IPS-18a (cell line): ENCODE results near the gene TRIM69.
"Not testable (repeated sequence)": the region's sequence is repeated elsewhere in the genome, so short reads cannot be mapped to it uniquely, and the experiment has no call there.

Experiments
- H3K27ac ChIP-seq: one replicate; pipeline ENCODE4 v1.5.1; 2013; ENCODE audit warnings: low read length
- H3K27me3 ChIP-seq: one replicate; pipeline ENCODE4 v1.6.1; 2013; ENCODE audit warnings: mild to moderate bottlenecking, low read length; ENCODE audit not compliant: control insufficient read depth, insufficient read depth
- H3K36me3 ChIP-seq: one replicate; pipeline ENCODE4 v1.6.1; 2013; ENCODE audit warnings: low read depth, low read length; ENCODE audit not compliant: control insufficient read depth
- H3K4me1 ChIP-seq: one replicate; pipeline ENCODE4 v1.6.1; 2013; ENCODE audit warnings: low read depth, low read length; ENCODE audit not compliant: control insufficient read depth
- H3K4me3 ChIP-seq: one replicate; pipeline ENCODE4 v1.5.1; 2013; ENCODE audit warnings: low read length
- H3K9ac ChIP-seq: one replicate; pipeline ENCODE4 v1.6.1; 2013; ENCODE audit warnings: mild to moderate bottlenecking, low read length, moderate library complexity
- H3K9me3 ChIP-seq: one replicate; pipeline ENCODE4 v1.6.1; 2013; ENCODE audit warnings: low read depth, low read length; ENCODE audit not compliant: control insufficient read depth

TRIM69 gene, protein sequence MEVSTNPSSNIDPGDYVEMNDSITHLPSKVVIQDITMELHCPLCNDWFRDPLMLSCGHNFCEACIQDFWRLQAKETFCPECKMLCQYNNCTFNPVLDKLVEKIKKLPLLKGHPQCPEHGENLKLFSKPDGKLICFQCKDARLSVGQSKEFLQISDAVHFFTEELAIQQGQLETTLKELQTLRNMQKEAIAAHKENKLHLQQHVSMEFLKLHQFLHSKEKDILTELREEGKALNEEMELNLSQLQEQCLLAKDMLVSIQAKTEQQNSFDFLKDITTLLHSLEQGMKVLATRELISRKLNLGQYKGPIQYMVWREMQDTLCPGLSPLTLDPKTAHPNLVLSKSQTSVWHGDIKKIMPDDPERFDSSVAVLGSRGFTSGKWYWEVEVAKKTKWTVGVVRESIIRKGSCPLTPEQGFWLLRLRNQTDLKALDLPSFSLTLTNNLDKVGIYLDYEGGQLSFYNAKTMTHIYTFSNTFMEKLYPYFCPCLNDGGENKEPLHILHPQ

DNA sequence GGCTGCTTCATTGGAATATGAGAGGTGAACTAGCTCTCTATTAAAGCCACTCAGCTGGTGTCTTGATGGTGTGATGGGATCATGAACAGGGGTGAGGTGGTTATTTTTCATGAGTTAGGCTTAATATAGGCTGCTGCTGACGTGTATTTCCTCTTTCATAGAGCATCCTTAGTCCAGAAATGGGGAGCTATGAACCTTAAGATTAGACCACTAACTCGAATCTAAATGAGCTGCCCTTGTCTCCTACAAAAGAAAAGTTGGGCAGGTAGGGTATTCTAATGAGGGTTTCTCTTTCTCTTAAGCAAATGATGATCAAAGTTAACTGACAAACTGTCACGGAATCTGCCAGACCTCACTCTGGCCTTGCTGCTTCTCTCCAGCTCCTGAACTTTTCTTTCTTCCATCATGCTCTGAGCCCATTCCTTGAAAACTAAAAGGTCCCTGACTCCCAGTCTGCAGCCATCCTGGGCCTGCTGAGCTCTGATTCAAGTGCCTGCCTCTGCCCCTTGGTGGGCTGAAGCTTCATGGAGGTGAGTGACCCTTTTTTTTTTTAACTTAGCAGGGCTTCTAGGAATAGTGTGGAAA, at the start of gene TRIM69:
TSS of gene TRIM69 (plus strand) at position 348 of the 585 bp plus-strand sequence. CDS start at position 525, 177 bp downstream.
- Histone ChIP-seq H3K27ac (no peak within 1 kb of the TSS), H3K9me3 (no peaks in the 10 kb centered on the region), H3K4me3 (no peak within 1 kb of the TSS), H3K36me3 (no peaks in the 10 kb centered on the region), H3K9ac (no peak within 1 kb of the TSS), H3K27me3 (no peaks in the 10 kb centered on the region), H3K4me1 (no peaks in the 10 kb centered on the region)

DNA sequence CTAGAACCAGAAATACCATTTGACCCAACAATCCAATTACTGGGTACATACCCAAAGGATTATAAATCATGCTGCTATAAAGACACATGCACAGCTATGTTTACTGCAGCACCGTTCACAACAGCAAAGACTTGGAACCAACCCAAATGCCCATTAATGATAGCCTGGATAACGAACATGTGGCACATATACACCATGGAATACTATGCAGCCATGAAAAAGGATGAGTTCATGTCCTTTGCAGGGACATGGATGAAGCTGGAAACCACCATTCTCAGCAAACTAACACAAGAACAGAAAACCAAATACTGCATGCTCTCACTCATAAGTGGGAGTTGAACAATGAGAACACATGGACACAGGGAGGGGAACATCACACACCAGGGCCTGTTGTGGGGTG, 47.0 kb upstream of the TRIM69 start:
- H3K27ac ChIP-seq, H3K4me1 ChIP-seq, H3K4me3 ChIP-seq, H3K27me3 ChIP-seq, H3K9ac ChIP-seq, H3K9me3 ChIP-seq, H3K36me3 ChIP-seq: not testable (repeated sequence)

DNA sequence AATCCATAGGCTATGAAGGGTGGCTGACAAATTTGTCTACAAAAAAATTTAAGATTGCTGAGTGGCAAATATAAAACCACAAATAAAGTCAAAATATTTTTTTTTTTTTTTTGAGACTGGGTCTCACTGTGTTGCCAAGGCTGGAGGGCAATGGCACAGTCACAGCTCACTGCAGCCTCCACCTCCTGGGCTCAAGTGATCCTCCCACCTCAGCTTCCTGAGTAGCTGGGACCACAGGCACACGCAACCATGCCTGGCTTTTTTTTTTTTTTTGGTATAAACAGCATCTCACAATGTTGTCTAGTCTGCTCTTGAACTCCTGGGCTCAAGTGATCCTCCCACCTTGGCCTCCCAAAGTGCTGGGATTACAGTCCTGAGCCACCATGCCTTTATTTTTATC, 46.1 kb upstream of the TRIM69 start:
- H3K9me3 ChIP-seq, H3K9ac ChIP-seq, H3K27ac ChIP-seq, H3K36me3 ChIP-seq, H3K4me3 ChIP-seq, H3K27me3 ChIP-seq, H3K4me1 ChIP-seq: not testable (repeated sequence)

DNA sequence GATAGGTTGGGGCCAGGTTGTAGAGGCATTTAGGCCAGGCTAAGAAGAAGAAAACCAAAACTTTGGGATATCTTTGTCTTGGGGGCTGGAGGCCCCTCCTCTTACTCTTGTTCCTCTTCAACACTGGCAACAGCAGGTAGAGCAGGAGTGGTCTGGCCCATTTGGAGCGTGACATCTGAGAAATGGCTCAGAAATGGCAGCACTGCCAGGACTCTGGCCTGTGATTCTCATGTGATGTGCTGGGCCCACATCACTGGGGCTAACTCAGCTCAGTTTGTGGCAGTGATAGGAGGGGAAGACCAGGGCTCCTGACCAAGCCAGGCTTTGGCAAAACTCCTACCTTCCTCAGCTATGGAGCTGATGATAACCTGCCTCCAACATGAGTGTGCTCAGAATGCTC, 43.7 kb upstream of the TRIM69 start:
- H3K4me3 ChIP-seq, result no peak overlapping the region
- no peaks in the 10 kb centered on the region for H3K4me1 ChIP-seq
- no peaks in the 10 kb centered on the region for H3K36me3 ChIP-seq
- H3K27ac ChIP-seq, result no peak overlapping the region
- H3K27me3 ChIP-seq, result no peaks in the 10 kb centered on the region
- no peaks in the 10 kb centered on the region for H3K9me3 ChIP-seq
- no peak overlapping the region for H3K9ac ChIP-seq

DNA sequence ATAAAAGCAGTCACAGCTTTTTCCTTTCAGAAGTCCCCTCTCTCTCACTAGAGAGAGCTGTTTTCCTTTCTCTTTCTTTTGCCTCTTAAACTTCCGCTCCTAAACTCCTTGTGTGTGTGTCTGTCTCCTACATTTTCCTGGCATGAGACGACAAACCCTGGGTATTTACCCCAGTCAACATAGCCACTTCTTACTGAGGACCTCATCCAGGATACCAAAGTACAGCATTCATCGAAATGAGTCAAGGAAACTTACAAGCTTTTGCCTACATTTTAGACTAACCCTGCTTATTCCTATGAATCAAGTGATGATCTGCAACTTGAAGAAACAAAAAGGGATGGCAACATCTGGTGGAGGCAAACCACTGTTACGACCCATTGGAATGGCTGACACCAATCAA, 41.9 kb upstream of the TRIM69 start:
- Histone ChIP-seq H3K27ac (no peak overlapping the region), H3K4me1 (no peaks in the 10 kb centered on the region), H3K36me3 (no peaks in the 10 kb centered on the region), H3K27me3 (no peaks in the 10 kb centered on the region), H3K9me3 (no peaks in the 10 kb centered on the region), H3K9ac (no peak overlapping the region), H3K4me3 (no peak overlapping the region)

DNA sequence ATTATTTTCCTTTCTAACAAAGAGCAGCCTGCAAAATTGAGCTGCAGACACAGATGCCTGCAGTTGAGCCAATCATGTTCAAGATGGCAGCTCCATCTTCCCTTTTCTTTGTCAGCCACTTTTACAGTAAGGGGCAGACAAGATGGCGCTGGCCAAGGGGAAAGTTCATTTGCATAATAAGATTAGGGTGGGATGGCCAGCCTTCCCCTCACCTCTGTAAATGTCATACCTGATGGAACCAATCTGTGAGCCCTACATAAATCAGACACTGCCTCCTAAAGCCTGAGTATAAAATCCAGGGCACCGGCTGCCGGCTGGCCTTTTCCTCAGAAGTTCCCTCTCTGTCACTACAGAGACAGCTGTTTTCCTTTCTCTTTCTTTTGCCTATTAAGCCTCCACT, 41.0 kb upstream of the TRIM69 start:
- no peak overlapping the region for H3K27ac ChIP-seq
- no peak overlapping the region for H3K9ac ChIP-seq
- no peak overlapping the region for H3K4me3 ChIP-seq
- H3K36me3 ChIP-seq, result no peaks in the 10 kb centered on the region
- H3K9me3 ChIP-seq, result no peaks in the 10 kb centered on the region
- no peaks in the 10 kb centered on the region for H3K27me3 ChIP-seq
- H3K4me1 ChIP-seq, result no peaks in the 10 kb centered on the region

DNA sequence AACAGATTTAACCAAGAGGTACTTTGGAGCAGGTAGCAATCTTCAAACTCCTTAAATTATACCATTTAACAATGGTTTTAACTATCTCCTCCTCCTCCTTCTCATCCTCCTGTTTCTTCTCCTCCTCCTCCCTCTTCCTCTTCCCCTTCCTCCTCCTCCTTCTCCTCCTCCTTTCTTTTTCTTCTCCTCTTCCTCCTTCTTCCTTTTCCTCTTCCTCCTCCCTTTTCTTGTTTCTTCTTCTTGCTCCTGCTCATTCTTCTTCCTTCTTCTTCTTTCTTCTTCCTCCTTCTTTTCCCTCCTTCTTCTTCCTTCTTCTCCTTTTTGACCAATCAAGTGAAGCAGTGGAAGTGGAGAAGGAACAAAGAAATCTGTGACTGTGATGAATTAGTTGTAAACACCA, 39.3 kb upstream of the TRIM69 start:
- no peaks in the 10 kb centered on the region for H3K4me1 ChIP-seq
- no peak overlapping the region for H3K4me3 ChIP-seq
- H3K27me3 ChIP-seq, result no peaks in the 10 kb centered on the region
- no peaks in the 10 kb centered on the region for H3K36me3 ChIP-seq
- H3K9ac ChIP-seq, result no peak overlapping the region
- H3K27ac ChIP-seq, result no peak overlapping the region
- no peaks in the 10 kb centered on the region for H3K9me3 ChIP-seq

DNA sequence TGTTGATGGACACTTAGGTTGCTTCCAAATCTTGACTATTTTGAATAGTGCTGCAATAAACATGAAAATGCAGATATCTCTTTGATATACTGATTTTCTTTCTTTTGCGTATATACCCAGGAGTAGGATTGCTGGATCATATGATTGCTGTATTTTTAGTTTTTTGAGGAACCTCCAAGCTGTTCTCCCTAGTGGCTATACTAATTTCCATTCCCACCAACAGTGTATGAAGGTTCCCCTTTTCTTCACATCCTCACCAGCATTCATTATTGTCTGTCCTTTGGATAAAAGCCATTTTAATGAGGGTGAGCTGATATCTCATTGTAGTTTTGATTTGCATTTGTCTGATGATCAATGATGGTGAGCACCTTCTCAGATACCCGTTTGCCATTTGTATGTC, 37.7 kb upstream of the TRIM69 start:
- Histone ChIP-seq H3K27ac (no peak overlapping the region), H3K4me1 (no peaks in the 10 kb centered on the region), H3K36me3 (no peaks in the 10 kb centered on the region), H3K9ac (no peak overlapping the region), H3K9me3 (no peaks in the 10 kb centered on the region), H3K4me3 (no peak overlapping the region), H3K27me3 (no peaks in the 10 kb centered on the region)

DNA sequence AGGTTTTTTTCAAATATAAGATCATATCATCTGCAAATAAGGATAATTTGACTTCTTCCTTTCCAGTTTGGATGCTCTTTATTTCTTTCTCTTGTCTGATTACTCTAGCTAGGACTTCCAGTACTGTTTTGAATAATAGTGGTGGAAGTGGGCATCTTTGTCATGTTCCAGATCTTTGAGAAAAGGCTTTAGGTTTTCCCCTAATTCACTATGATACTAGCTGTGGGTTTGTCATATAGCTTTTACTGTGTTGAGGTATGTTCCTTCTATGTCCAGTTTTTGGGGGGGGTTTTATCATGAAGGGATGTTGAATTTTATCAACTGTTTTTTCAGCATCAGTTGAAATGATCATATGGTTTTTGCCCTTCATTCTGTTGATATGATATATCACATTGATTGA, 35.7 kb upstream of the TRIM69 start:
- not testable (repeated sequence) for H3K36me3 ChIP-seq, H3K9ac ChIP-seq, H3K27ac ChIP-seq, H3K4me3 ChIP-seq, H3K4me1 ChIP-seq, H3K27me3 ChIP-seq, H3K9me3 ChIP-seq

DNA sequence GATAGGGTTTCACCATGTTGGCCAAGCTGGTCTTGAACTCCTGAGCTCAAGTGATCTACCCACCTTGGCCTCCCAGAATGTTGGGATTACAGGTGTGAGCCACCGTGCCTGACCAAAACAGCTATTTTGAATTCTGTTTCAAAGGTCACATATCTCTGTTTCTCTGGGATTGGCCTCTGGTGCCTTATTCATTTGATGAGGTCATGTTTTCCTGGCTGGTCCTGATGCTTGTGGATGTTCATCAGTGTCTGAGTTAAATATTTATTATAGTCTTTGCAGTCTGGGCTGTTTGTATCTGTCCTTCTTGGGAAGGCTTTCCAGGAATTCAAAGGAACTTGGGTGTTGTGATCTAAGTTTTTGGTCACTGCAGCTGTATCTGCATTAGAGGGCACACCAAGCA, 30.3 kb upstream of the TRIM69 start:
- no peaks in the 10 kb centered on the region for H3K36me3 ChIP-seq
- H3K27ac ChIP-seq, result no peak overlapping the region
- H3K4me3 ChIP-seq, result no peak overlapping the region
- no peaks in the 10 kb centered on the region for H3K9me3 ChIP-seq
- no peaks in the 10 kb centered on the region for H3K4me1 ChIP-seq
- no peaks in the 10 kb centered on the region for H3K27me3 ChIP-seq
- no peak overlapping the region for H3K9ac ChIP-seq

DNA sequence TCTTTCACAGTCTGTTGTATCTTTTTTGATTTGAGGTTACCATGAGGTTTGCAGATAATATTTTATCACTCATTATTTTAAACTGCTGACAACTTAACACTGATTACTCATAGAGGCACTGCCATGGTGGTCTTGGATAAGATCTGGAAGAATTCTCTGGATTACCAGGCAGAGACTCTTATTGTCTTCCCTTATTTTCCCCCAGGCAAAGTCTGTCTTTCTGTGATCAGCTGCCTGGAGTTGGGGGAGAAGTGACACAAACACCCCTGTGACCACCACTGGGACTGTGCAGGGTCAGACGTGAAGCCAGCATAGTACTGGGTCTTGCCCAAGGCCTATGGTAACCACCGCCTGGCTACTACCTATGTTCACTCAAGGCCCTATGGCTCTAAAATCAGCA, 29.9 kb upstream of the TRIM69 start:
- no peak overlapping the region for H3K27ac ChIP-seq
- no peak overlapping the region for H3K9ac ChIP-seq
- no peaks in the 10 kb centered on the region for H3K9me3 ChIP-seq
- H3K27me3 ChIP-seq, result no peaks in the 10 kb centered on the region
- H3K4me3 ChIP-seq, result no peak overlapping the region
- H3K4me1 ChIP-seq, result no peaks in the 10 kb centered on the region
- no peaks in the 10 kb centered on the region for H3K36me3 ChIP-seq
